K562 (cell line): ENCODE results near the gene TBX1. TPM values are rescaled to one million over a fixed set of nuclear protein-coding genes. Genes with fewer than 3 reads are reported as not detected.

Source experiments
- ATF1 ChIP-seq, 2 experiments: fragments of 450-650 bp in 1 of 2; IDR thresholded peaks; 2 replicates each; pipeline ENCODE4 v1.6.1; 2016; ENCODE audit warnings: missing compliant biosample characterization in 1 of 2, missing genetic modification characterization in 1 of 2
- FOXK2 ChIP-seq, 2 experiments: fragments of 450-650 bp; IDR thresholded peaks in 1 of 2; conservative IDR thresholded peaks in 1 of 2; 2 replicates each; pipeline ENCODE4 v1.6.1; 2016; ENCODE audit warnings: low read depth in 2 of 2, mild to moderate bottlenecking in 1 of 2
- GTF2B ChIP-seq: IDR thresholded peaks from 2 replicates; pipeline ENCODE4 v1.6.1; 2011; ENCODE audit not compliant: insufficient read length; ENCODE audit errors: extremely low read depth
- HDAC1 ChIP-seq, 2 experiments: fragments of 450-650 bp; IDR thresholded peaks; 2 replicates each; pipeline ENCODE4 v1.6.1; 2016 to 2017; ENCODE audit warnings: inconsistent platforms in 1 of 2, mild to moderate bottlenecking in 1 of 2, moderate library complexity in 1 of 2
- HNRNPUL1 ChIP-seq: fragments of 200-400 bp; formaldehyde crosslinking; IDR thresholded peaks from 2 replicates; pipeline ENCODE4 v1.6.1; 2017; ENCODE audit warnings: low read length
- LARP7 ChIP-seq: fragments of 450-650 bp; IDR thresholded peaks from 2 replicates; pipeline ENCODE4 v1.6.1; 2016
- LEF1 ChIP-seq: fragments of 450-650 bp; IDR thresholded peaks from 2 replicates; pipeline ENCODE4 v1.6.1; 2016; ENCODE audit warnings: mild to moderate bottlenecking
- POLR2H ChIP-seq: IDR thresholded peaks from 2 replicates; pipeline ENCODE4 v1.6.1; 2016; ENCODE audit warnings: missing genetic modification characterization, low read depth, mild to moderate bottlenecking, control low read depth, missing compliant biosample characterization, moderate library complexity
- RERE ChIP-seq: sonication (generic); formaldehyde crosslinking; IDR thresholded peaks from 2 replicates; pipeline ENCODE4 v1.8.0; 2023; ENCODE audit warnings: missing genetic modification reagents, mild to moderate bottlenecking, borderline replicate concordance
- YY1 ChIP-seq, 3 experiments: IDR thresholded peaks; 2 replicates each; pipeline ENCODE4 v1.6.1; 2011; ENCODE audit warnings: low read length in 2 of 3, mild to moderate bottlenecking in 2 of 3, moderate library complexity in 2 of 3, borderline replicate concordance in 1 of 3, control low read depth in 1 of 3, low read depth in 1 of 3; ENCODE audit not compliant: insufficient read depth in 3 of 3, insufficient replicate concordance in 2 of 3, control insufficient read depth in 1 of 3, insufficient read length in 1 of 3; ENCODE audit errors: extremely low read depth in 1 of 3
- ZNF445 ChIP-seq: fragments of 250-450 bp; sonication (Bioruptor Pico); IDR thresholded peaks from 2 replicates; pipeline ENCODE4 v1.4.0; 2020; ENCODE audit warnings: low read depth, mild to moderate bottlenecking, moderate library complexity
- ZNF696 ChIP-seq: fragments of 250-450 bp; sonication (Bioruptor Pico); conservative IDR thresholded peaks from 2 replicates; pipeline ENCODE4 v1.4.0; 2020; ENCODE audit warnings: mild to moderate bottlenecking, moderate library complexity
- ZNF707 ChIP-seq: fragments of 250-450 bp; sonication (Bioruptor Pico); conservative IDR thresholded peaks from 2 replicates; pipeline ENCODE4 v1.8.0; 2022; ENCODE audit warnings: inconsistent platforms, mild to moderate bottlenecking, moderate library complexity
- polyA plus RNA-seq, 8 experiments: library from polyadenylated mRNA; depleted of rRNA in 4 of 8; stranded (reverse) in 5 of 8; unstranded in 3 of 8; fragments of >200 nt; fragmentation: Nextera tagmentation in 2 of 8; fragmentation: Illumina TruSeq in 1 of 8; extraction: Ambion mirVana in 2 of 8; extraction: Trizol in 1 of 8; gene quantifications; 2 replicates each; pipeline versions ENCODE4 v1.2.1 to v1.2.3, GENCODE V29; 2011 to 2014; ENCODE audit warnings: inconsistent platforms in 1 of 8, missing spikeins in 1 of 8
- total RNA-seq, 7 experiments: library from RNA; depleted of rRNA in 6 of 7; stranded (reverse); fragments of >200 nt in 6 of 7; fragmentation: Illumina TruSeq in 2 of 7; extraction: Trizol in 2 of 7; gene quantifications; 2 replicates each; pipeline versions ENCODE4 v1.2.1 to v1.2.3, GENCODE V29; 2011 to 2021; ENCODE audit warnings: low replicate concordance in 1 of 7

Gene TBX1
- total and polyA plus RNA-seq, 9 of the 15 experiments (the other 6 are each of a cell fraction or from before 2014, with no cell fraction given), result 0.07 to 35.0 (median 3.9) TPM

- no peak for TF ChIP-seq HNRNPUL1
- peak in 1 of 2 experiments; percentile 4; a peak in 1 of 4 replicates for TF ChIP-seq HDAC1 (IDR thresholded peaks at IDR 0.05)
- TF ChIP-seq POLR2H, result no peak
- no peak for TF ChIP-seq ATF1 (CRISPR knock-in tag; IDR thresholded peaks at IDR 0.05)
- no peak; the same call in 1 of the 2 replicates for TF ChIP-seq ATF1 (tag; IDR thresholded peaks at IDR 0.05)
- no peak for TF ChIP-seq LARP7
- no peak for TF ChIP-seq ZNF696 (CRISPR knock-in tag)
- no peak for TF ChIP-seq RERE (CRISPR knock-in tag)
- TF ChIP-seq YY1 (IDR thresholded peaks at IDR 0.05; ENCODE audit: borderline replicate concordance in 1 of 3, control insufficient read depth in 1 of 3, extremely low read depth in 1 of 3, insufficient read depth in 3 of 3, insufficient read length in 1 of 3, insufficient replicate concordance in 2 of 3, low read depth in 1 of 3, low read length in 2 of 3), result peak in 1 of 3 experiments; percentile 33
- no peak for TF ChIP-seq FOXK2 (conservative IDR thresholded peaks at IDR 0.05 in 1 of 2, IDR thresholded peaks at IDR 0.05 in 1 of 2; ENCODE audit: low read depth in 2 of 2)
- TF ChIP-seq ZNF707 (CRISPR knock-in tag), result no peak
- no peak for TF ChIP-seq LEF1
- no peak for TF ChIP-seq GTF2B
- no peak for TF ChIP-seq ZNF445
Observed at GRCh38 chr22:19765477-19766239, 5.1 kb downstream of the TBX1 start (continued).
